NCI-H524 (cell line): ENCODE data around the gene SDK1.
"Not testable (repeated sequence)": the region's sequence is repeated elsewhere in the genome, so short reads cannot be mapped to it uniquely, and the experiment has no call there.

Source experiments
- DNase-seq, 2 experiments: peaks; one replicate each; lab custom pipeline; 2025; lab: John Stamatoyannopoulos, UW

Gene SDK1

GRCh38 chr7:4314316-4314715 lies 1013.3 kb downstream of the SDK1 start:
- not testable (repeated sequence) for DNase-seq
